ENCODE measurements around the gene POLR2H. TPM values are rescaled to one million over a fixed set of nuclear protein-coding genes. Genes with fewer than 3 reads are reported as not detected.

The POLR2H gene
- total and polyA plus RNA-seq, 2 of the 4 experiments (the other 2 are of a cell fraction): 47.7 to 130 TPM

- dilution Hi-C loops (cut with HindIII; ENCODE audit: low sequenced_read_pairs, unreplicated experiment) (loop anchor here (25.0 kb wide), 1 partner anchor 178 kb away; no protein-coding TSS in a partner anchor), intact Hi-C loops (cut with micrococcal nuclease) (no loop called here), in situ Hi-C loops (cut with MboI; ENCODE audit: low sequenced_read_pairs) (no loop called here)
- no peak overlapping the region for H3K4me3 ChIP-seq (ENCODE audit: insufficient read depth, low read depth, low read length)
- no peak overlapping the region for H3K4ac ChIP-seq (ENCODE audit: low read depth, low read length)
- WGBS, 2 experiments (ENCODE audit: extremely low coverage in 2 of 2, insufficient read length in 1 of 2): 49% methylated on average over 7 of the region's 9 CpGs; no CpG with 5 or more reads in 1 of the 2 experiments
- no peak overlapping the region for H2AFZ ChIP-seq (replicated peaks; ENCODE audit: low read length, poor library complexity)
- H3K56ac ChIP-seq (ENCODE audit: extremely low read depth, insufficient read depth, low read length): no peak overlapping the region
- no peak overlapping the region for H3K23ac ChIP-seq (ENCODE audit: low read depth, low read length)
- H4K8ac ChIP-seq (ENCODE audit: low read depth in 2 of 2, low read length in 2 of 2): no peak overlapping the region
- H2AK9ac ChIP-seq (replicated peaks; ENCODE audit: low read depth, low read length, poor library complexity): no peak overlapping the region
- no peak overlapping the region for H2BK20ac ChIP-seq (ENCODE audit: low read depth, low read length)
- no peak overlapping the region for H3K14ac ChIP-seq (replicated peaks; ENCODE audit: low read depth, low read length)
- H3K4me2 ChIP-seq (ENCODE audit: low read depth, low read length): no peak overlapping the region
- peaks cover 5 to 32% of the 10 kb centered on the region in 2 experiments for H3K79me1 ChIP-seq (ENCODE audit: low read depth in 1 of 2, low read length in 2 of 2)
- no peaks in the 10 kb centered on the region for H3K9me3 ChIP-seq (ENCODE audit: control insufficient read depth, insufficient read depth, low read length)
- no peak for TF ChIP-seq MXI1 (IDR thresholded peaks at IDR 0.05; ENCODE audit: borderline replicate concordance, low read depth, low read length)
- TF ChIP-seq SMC3 (IDR thresholded peaks at IDR 0.05; ENCODE audit: low read depth, low read length): no peak
- no peak for TF ChIP-seq CTCF (conservative IDR thresholded peaks at IDR 0.05; ENCODE audit: low read depth, low read length)
- no peak for TF ChIP-seq CEBPB (IDR thresholded peaks at IDR 0.05; ENCODE audit: low read depth, low read length)
- TF ChIP-seq CHD1 (IDR thresholded peaks at IDR 0.05; ENCODE audit: low read depth, low read length): no peak
- no peak for TF ChIP-seq MAFK (IDR thresholded peaks at IDR 0.05; ENCODE audit: low read depth, low read length)
- TF ChIP-seq MAZ (IDR thresholded peaks at IDR 0.05; ENCODE audit: borderline replicate concordance, low read depth, low read length): no peak
- TF ChIP-seq NFE2L2 (IDR thresholded peaks at IDR 0.05; ENCODE audit: low read depth, low read length): no peak
- TF ChIP-seq RCOR1 (IDR thresholded peaks at IDR 0.05; ENCODE audit: insufficient replicate concordance, low read length): no peak
- no peak for TF ChIP-seq POLR2A (IDR thresholded peaks at IDR 0.05; ENCODE audit: low read depth, low read length)
- TF ChIP-seq RFX5 (IDR thresholded peaks at IDR 0.05; ENCODE audit: low read depth, low read length): no peak
- TF ChIP-seq BHLHE40 (IDR thresholded peaks at IDR 0.05; ENCODE audit: low read depth, low read length): no peak
- no peak for TF ChIP-seq RAD21 (IDR thresholded peaks at IDR 0.05; ENCODE audit: low read length)
- no peak for TF ChIP-seq ELK1 (IDR thresholded peaks at IDR 0.05; ENCODE audit: borderline replicate concordance, low read depth, low read length)
- peaks cover 7% of the 10 kb centered on the region for H3K36me3 ChIP-seq (ENCODE audit: control insufficient read depth, insufficient read depth, low read length)
- H3K4me1 ChIP-seq (ENCODE audit: control insufficient read depth, insufficient read depth, low read length): peaks cover 7% of the 10 kb centered on the region
- BruUV-seq (replicated peaks): no TSS peak
- H2BK5ac ChIP-seq (ENCODE audit: low read depth, low read length, poor library complexity, severe bottlenecking): no peak overlapping the region
- H2BK120ac ChIP-seq (ENCODE audit: low read depth, low read length): no peak overlapping the region
- H3K9ac ChIP-seq (ENCODE audit: low read depth, low read length): no peak overlapping the region
- no peak overlapping the region for H4K91ac ChIP-seq (ENCODE audit: insufficient read depth, low read depth, low read length)
- no peak overlapping the region for H3K18ac ChIP-seq (ENCODE audit: low read depth, low read length)
- no peak for ATAC-seq (ENCODE audit: low read depth)
- peaks cover 18% of the 10 kb centered on the region; the same call in 1 of the 2 replicates for H3K9me1 ChIP-seq (ENCODE audit: insufficient read depth, low read length)
- ChIA-PET POLR2A (ENCODE audit: unreplicated experiment) (no interaction called here), CTCF (no interaction called here)
- H3K27ac ChIP-seq (ENCODE audit: insufficient read depth, low read length): no peak overlapping the region
- DNase-seq: no peak
- peaks cover 10% of the 10 kb centered on the region for H4K20me1 ChIP-seq (ENCODE audit: insufficient read depth, low read length)
- H2BK15ac ChIP-seq (ENCODE audit: low read depth, low read length): no peak overlapping the region
- H2AK5ac ChIP-seq (ENCODE audit: low read depth, low read length): no peak overlapping the region
- no peak overlapping the region for H4K5ac ChIP-seq (ENCODE audit: low read depth, low read length)
- H3K27me3 ChIP-seq (ENCODE audit: control insufficient read depth, insufficient read depth, low read length): no peaks in the 10 kb centered on the region
These were observed 1.9 kb upstream of the POLR2H start for GRCh38 chr3:184359610-184360009.

Measured in IMR-90 (cell line).